GM21390 (cell line): Measurements from ENCODE around the gene GSE1.

Source experiments
- ATAC-seq: cut with Tn5 transposase; IDR thresholded peaks from one replicate; pipeline ENCODE4 v1.9.1; 2021; ENCODE audit not compliant: unreplicated experiment

Gene GSE1

DNA sequence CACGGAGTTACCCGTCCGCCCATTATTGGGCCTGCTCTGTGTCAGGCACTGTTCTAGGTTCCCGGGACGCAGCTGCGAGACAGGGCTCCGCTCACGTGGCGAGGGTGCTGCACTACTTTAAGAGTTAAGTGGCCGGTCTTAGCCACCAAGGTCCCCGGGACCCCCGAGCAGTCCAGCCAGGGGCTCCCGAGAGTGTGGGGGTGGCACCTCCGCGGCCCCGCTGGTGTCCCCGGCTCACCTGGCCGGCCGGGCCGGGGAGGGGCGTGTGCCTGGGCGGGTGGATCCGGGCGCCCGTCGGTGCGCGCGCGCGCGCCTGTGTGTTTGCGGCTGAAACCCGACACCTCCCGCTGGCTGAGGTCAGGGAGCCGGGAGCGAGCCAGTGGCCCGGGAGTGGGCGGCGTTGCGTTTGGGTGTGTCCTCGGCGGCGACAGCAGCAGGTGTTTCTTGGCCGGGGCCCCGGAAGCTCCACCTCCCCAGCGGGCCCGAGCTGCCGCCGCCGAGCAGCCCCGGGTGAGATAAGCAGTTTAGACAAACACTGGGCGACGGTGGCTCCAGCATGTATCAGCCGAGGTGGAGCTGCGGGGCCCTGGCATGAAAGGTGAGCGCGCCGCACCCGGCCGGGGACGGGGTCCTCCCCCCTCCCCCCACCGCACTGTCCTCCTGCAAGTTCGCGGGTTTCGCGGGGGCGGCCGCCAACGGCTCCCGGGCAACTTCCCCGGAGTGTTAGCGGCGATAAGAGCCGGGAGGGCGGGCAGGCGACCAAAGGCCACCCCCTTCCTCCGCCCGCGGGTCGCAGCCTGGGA is at the start of gene GSE1:
TSS of gene GSE1 (plus strand) at position 522 of the 803 bp plus-strand sequence. CDS start at position 592, 70 bp downstream.
- ATAC-seq = peak; percentile 43

GRCh38 chr16:85563515-85564276 is 49.4 kb upstream of the GSE1 start:
- no peak for ATAC-seq

DNA sequence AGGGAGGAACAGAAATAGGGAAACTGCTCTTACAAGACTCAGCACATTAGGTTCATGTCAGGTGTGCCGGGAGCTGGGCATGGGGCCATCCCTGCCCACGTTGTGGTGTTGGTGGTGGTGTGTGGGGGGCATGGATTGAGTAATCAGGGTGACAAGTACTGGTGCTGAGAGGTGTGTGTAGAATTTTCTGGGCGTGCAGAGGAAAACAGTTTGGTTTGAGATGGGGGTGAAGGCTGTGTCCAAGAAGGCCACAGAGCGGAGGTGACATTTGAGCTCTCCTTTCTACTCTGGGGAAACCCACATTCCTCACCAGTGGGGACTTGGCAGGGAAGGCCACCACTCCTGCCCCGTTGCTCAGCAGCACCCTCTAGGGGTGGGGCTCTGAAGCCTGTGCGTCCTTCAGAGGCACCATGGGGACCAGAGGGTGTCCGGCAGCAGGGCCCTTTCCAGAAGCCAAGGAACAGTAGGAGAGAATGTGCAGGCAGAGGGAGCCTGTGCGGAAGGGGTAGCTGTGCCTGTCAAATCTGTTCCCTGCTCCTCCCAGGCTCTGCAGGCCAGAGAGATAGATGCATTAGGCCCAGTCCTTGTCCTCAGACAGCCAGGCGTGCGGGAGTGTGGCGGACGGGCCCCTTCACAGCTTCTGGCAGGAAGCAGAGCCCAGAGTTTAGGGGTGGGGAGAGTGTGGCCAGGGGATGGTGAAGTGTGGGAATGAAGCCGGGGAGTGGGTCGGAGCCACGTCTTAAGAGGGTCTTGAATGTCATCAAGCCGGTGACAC is 48.7 kb upstream of the GSE1 start:
- ATAC-seq = no peak

GRCh38 chr16:85565340-85565739 is 47.8 kb upstream of the GSE1 start:
- no peak for ATAC-seq

- ATAC-seq = no peak
Measured at GRCh38 chr16:85565801-85566526, 47.2 kb upstream of the GSE1 start.

- ATAC-seq = no peak
Measured at GRCh38 chr16:85566561-85567100, 46.5 kb upstream of the GSE1 start.

- no peak for ATAC-seq
Measured at GRCh38 chr16:85567101-85567866, 45.8 kb upstream of the GSE1 start.

DNA sequence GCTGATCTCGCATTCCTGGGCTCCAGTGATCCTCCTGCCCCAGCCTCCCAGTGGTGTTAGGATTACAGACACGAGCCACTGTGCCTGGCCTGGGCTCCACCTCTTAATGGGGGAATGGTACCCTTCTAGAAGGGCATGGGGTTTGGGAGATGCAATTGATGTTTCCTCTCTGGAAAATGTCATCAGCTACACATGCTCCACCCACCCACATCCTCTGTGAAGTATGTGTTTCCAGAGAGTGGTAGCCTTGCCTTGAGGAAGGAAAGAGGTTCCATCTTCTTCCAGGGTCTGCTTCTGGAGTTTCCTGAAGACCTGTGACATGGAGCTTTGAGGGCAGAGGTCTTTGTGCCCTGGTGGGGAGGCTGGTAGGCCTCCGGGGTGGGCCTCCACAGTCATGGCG is 45.2 kb upstream of the GSE1 start:
- no peak for ATAC-seq

- no peak for ATAC-seq
Measured at GRCh38 chr16:85568519-85568918, 44.6 kb upstream of the GSE1 start.

GRCh38 chr16:85569039-85569614 is 44.0 kb upstream of the GSE1 start:
- ATAC-seq = no peak

GRCh38 chr16:85569615-85570212 is 43.4 kb upstream of the GSE1 start:
- ATAC-seq = peak; percentile 68

DNA sequence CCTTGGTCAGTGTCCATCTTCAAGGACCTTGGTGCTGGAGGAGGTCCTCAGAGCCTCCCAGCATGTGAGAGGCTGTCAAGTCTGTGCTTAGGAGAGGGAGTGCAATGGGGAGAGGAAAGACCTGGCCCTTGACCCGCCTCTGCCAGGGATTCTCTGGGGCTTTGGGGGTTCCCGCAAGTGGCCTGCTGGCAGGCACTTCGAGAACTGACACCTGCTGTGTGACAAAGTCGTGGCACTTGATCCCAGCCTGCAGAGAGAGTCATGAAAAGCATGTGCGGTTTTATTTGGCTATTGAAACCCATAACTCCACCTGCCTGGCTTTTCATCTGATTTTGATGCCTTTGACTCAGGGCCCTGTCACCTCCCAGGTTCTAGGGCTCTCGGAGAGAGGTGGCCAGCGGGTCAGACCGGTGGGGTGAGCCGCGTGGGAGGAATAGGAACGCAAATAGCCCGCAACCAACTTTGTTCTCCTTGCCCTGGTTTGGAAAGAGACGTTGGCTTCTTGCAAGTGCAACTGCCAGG is 42.8 kb upstream of the GSE1 start:
- peak; percentile 26 for ATAC-seq

GRCh38 chr16:85570735-85571562 is 42.2 kb upstream of the GSE1 start:
- ATAC-seq = peak; percentile 42

GRCh38 chr16:85571563-85571812 is 41.6 kb upstream of the GSE1 start:
- ATAC-seq = peak; percentile 9

GRCh38 chr16:85571813-85572619 is 41.1 kb upstream of the GSE1 start:
- ATAC-seq = peak; percentile 19

- ATAC-seq = no peak
Measured at GRCh38 chr16:85573045-85573695, 40.0 kb upstream of the GSE1 start.
